Activated CD8-positive, alpha-beta memory T cell treated with anti-CD3 and anti-CD28 coated beads, Interleukin-2, amount 10 ng/mL, durations not matched to agents 7 days and 5 days (primary cell): ENCODE measurements around the gene MAD1L1. TPM values are rescaled to one million over a fixed set of nuclear protein-coding genes. Genes with fewer than 3 reads are reported as not detected.
A peak's percentile ranks its signal among the peaks of the same experiment; 100 is the strongest.

Experiments used
- ATAC-seq: fragments of 150-1000 bp; cut with Tn5 transposase; one replicate; pipeline ENCODE4 v1.10.0; 2021; ENCODE audit warnings: moderate library complexity
- CTCF ChIA-PET: fragments of 350-600 bp; sonication (Branson Sonifier 250); formaldehyde crosslinking; loops from one replicate; lab custom pipeline; 2021; ENCODE audit warnings: antibody characterized with exemption; lab: Charles Lee
- DNase-seq: peaks from one replicate; pipeline ENCODE4 v3.0.0-alpha.2; 2020
- H3K27ac Mint-ChIP-seq: one replicate; pipeline ENCODE4 v1.8.0; 2021; ENCODE audit warnings: mild to moderate bottlenecking, mixed read lengths
- H3K27me3 Mint-ChIP-seq: one replicate; pipeline ENCODE4 v1.8.0; 2021; ENCODE audit warnings: mixed read lengths
- H3K36me3 Mint-ChIP-seq: one replicate; pipeline ENCODE4 v1.8.0; 2021; ENCODE audit warnings: mild to moderate bottlenecking, mixed read lengths
- H3K4me1 Mint-ChIP-seq: one replicate; pipeline ENCODE4 v1.8.0; 2021; ENCODE audit warnings: mixed read lengths
- H3K4me3 Mint-ChIP-seq: one replicate; pipeline ENCODE4 v1.8.0; 2021; ENCODE audit warnings: mild to moderate bottlenecking, moderate library complexity, mixed read lengths
- H3K9me3 Mint-ChIP-seq: one replicate; pipeline ENCODE4 v1.8.0; 2022; ENCODE audit warnings: low read depth, mixed read lengths
- total RNA-seq, 2 experiments: library from RNA; stranded (reverse); gene quantifications; one replicate each; pipeline ENCODE4 v1.2.3, GENCODE V29; 2021

The MAD1L1 gene
- total RNA-seq, 2 experiments from 2014 or later: 60.0 to 97.7 TPM

DNA sequence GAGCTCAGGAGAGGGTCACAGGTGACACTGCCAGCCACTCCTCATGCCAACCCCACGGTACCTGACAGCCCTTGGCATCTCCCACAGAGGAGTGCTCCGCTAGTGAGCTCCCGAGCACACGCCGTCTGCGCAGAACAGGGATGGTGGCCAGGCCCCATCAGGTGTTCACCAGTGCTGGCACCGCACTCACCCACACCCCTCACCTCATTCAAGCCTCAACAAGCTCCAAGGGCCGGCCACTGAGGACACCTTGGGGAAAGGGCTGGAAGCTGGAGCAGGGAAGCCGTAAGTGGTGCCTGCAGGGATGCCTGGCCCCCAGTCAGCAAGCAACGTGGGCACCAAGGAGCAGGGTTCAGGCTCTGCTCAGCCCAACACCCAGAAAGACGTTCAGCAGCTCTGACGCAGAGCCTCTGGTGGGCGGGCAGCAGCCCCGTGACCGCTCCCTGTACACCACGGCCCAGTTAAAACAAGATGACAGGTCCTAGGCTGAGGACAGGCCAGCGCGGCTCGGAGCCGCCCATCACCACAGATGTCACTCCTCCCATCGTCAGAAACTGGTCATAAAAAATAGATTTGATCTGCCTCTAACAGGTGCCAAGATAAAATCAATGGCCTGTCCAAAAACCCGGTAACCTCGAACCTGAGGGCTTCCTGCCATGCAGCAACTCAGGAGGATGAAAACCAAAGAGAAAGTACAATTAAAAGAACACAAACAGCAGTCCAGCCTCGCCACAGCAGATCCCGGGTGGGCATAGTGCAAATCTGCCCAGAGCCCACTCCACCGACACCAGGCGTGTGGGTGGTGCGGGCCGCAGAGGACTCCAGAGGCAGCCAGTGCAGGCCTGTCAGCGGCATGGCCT, 275.9 kb downstream of the MAD1L1 start:
- H3K36me3 Mint-ChIP-seq: peaks cover 37% of the 10 kb centered on the region
- CTCF ChIA-PET: no interaction called here
- peaks cover 16% of the 10 kb centered on the region for H3K9me3 Mint-ChIP-seq
- H3K27ac Mint-ChIP-seq: no peak overlapping the region
- ATAC-seq (no peak), DNase-seq (no peak)
- H3K4me3 Mint-ChIP-seq: no peak overlapping the region
- peaks cover 7% of the 10 kb centered on the region for H3K4me1 Mint-ChIP-seq
- H3K27me3 Mint-ChIP-seq: peaks cover 11% of the 10 kb centered on the region

- H3K9me3 Mint-ChIP-seq: peaks cover 14% of the 10 kb centered on the region
- no peak overlapping the region for H3K4me3 Mint-ChIP-seq
- peaks cover 33% of the 10 kb centered on the region for H3K36me3 Mint-ChIP-seq
- DNase-seq (no peak), ATAC-seq (no peak)
- peaks cover 11% of the 10 kb centered on the region for H3K4me1 Mint-ChIP-seq
- CTCF ChIA-PET: no interaction called here
- no peak overlapping the region for H3K27ac Mint-ChIP-seq
- H3K27me3 Mint-ChIP-seq: peaks cover 11% of the 10 kb centered on the region
Observed at GRCh38 chr7:1956141-1956540, 276.6 kb downstream of the MAD1L1 start.

- peaks cover 10% of the 10 kb centered on the region for H3K4me1 Mint-ChIP-seq
- H3K36me3 Mint-ChIP-seq: peaks cover 26% of the 10 kb centered on the region
- no peak overlapping the region for H3K27ac Mint-ChIP-seq
- DNase-seq: no peak
- peaks cover 9% of the 10 kb centered on the region for H3K27me3 Mint-ChIP-seq
- CTCF ChIA-PET: no interaction called here
- H3K4me3 Mint-ChIP-seq: no peak overlapping the region
- ATAC-seq: no peak
- peaks cover 8% of the 10 kb centered on the region for H3K9me3 Mint-ChIP-seq
Observed at GRCh38 chr7:1954366-1955004, 278.3 kb downstream of the MAD1L1 start.

DNA sequence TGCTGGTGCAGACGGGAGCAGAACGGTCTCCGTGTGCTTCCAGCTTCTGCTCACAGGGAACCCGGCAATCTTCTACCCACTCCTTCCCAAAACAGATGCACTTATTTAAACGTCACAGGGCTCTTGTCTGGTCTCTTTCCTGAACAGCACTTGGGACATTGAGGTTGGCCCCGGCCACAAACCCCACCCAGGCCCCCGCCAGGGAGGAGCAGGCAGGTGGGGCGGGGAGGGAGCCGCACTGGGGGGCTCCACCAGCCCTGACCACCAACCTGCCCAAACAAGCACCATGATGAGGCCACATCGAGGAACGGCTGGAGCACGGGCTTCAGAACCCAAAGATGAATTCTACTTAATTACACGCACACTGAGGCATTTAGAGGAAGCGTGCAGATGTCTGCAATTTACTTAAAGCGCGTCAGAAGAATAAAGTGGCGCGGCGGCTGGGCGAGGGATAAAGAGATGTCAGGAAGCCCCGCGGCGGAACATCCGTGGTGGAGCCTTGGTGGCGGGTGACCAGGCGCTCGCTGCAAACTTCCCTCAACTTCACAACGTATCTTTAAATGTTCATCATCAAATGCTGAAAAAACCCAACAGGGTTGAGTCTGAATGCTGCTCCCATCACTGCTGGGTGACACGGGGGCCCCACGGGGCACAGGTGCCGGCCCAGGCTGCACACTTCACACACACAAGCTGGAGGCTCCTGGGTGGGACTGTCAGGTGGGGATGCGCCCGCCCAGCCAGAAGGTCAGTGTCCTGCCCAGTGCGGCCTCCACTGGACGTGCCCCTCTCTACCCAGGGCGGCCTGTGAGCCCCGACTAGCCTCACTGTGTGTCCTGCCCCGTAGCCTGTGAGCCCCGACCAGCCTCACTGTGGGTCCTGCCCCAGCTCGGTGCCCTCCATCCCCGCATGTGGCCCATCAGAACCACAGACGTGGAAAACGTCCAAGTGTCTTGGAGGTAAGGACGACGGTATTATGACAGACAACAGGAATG, 279.2 kb downstream of the MAD1L1 start:
- Mint-ChIP-seq H3K36me3 (peaks cover 18% of the 10 kb centered on the region), H3K27ac (no peak overlapping the region), H3K9me3 (peaks cover 2% of the 10 kb centered on the region), H3K4me1 (peaks cover 10% of the 10 kb centered on the region), H3K27me3 (peaks cover 3% of the 10 kb centered on the region), H3K4me3 (no peak overlapping the region)
- no peak for ATAC-seq
- no peak for DNase-seq
- CTCF ChIA-PET: no interaction called here

DNA sequence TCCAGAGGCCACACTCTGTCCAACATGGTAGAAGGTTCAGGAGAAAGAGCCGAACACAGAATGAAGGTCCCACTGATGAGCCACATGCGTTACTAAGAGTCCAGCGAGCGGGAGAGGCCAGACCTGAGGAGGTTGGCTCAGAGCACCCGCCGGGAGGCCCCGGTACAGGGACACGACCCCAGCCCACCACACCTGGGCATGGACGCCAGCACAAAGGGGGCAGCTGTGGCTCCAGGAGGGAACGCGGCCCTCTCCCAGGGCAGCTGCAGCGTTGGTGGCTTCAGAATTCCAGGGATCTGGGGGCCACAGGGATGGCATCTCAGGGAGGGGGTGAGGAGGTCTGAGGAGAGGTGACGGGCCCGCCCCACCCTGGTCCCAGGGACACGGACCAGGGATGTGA, 280.0 kb downstream of the MAD1L1 start:
- Mint-ChIP-seq H3K4me3 (no peak overlapping the region), H3K4me1 (peaks cover 10% of the 10 kb centered on the region), H3K9me3 (no peaks in the 10 kb centered on the region), H3K27me3 (no peaks in the 10 kb centered on the region), H3K36me3 (peaks cover 13% of the 10 kb centered on the region), H3K27ac (no peak overlapping the region)
- DNase-seq (no peak), ATAC-seq (no peak)
- CTCF ChIA-PET: no interaction called here

- H3K4me1 Mint-ChIP-seq: peaks cover 10% of the 10 kb centered on the region
- no peak for ATAC-seq
- no peak overlapping the region for H3K4me3 Mint-ChIP-seq
- no peak for DNase-seq
- CTCF ChIA-PET: no interaction called here
- H3K27me3 Mint-ChIP-seq: no peaks in the 10 kb centered on the region
- no peaks in the 10 kb centered on the region for H3K9me3 Mint-ChIP-seq
- no peak overlapping the region for H3K27ac Mint-ChIP-seq
- H3K36me3 Mint-ChIP-seq: peaks cover 10% of the 10 kb centered on the region
Observed at GRCh38 chr7:1952169-1952760, 280.5 kb downstream of the MAD1L1 start.

GRCh38 chr7:1951600-1951999, 281.1 kb downstream of the MAD1L1 start:
- Mint-ChIP-seq H3K36me3 (peaks cover 3% of the 10 kb centered on the region), H3K4me1 (peaks cover 10% of the 10 kb centered on the region), H3K9me3 (no peaks in the 10 kb centered on the region), H3K27ac (peak overlapping the region; percentile 40), H3K4me3 (no peak overlapping the region), H3K27me3 (no peaks in the 10 kb centered on the region)
- ATAC-seq (peak; percentile 21), DNase-seq (no peak)
- CTCF ChIA-PET: no interaction called here

DNA sequence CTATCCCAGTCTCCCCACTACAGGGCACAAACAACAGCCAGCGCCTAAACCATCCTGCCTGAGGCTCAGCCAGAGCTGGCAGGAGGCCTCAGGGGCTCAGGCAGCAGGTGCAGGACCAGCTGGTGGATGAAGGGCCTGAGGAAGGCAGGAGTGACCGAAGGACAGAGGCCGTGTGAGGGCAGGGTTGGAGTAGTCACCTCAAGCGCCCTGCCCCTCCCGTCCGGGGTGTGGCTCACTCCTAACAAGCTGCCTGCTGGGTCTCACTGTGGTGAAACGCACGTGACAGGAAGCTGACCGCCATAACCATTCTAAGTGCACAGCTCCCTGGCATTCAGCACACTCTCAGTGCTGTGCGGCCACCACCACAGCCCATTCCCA, 281.6 kb downstream of the MAD1L1 start:
- Mint-ChIP-seq H3K9me3 (no peaks in the 10 kb centered on the region), H3K36me3 (no peaks in the 10 kb centered on the region), H3K27ac (no peak overlapping the region), H3K4me1 (peaks cover 10% of the 10 kb centered on the region), H3K27me3 (no peaks in the 10 kb centered on the region), H3K4me3 (no peak overlapping the region)
- ATAC-seq (peak; percentile 46), DNase-seq (peak; percentile 68)
- CTCF ChIA-PET: no interaction called here

- Mint-ChIP-seq H3K27me3 (no peaks in the 10 kb centered on the region), H3K4me3 (no peak overlapping the region), H3K4me1 (peaks cover 10% of the 10 kb centered on the region), H3K27ac (no peak overlapping the region), H3K9me3 (no peaks in the 10 kb centered on the region), H3K36me3 (no peaks in the 10 kb centered on the region)
- DNase-seq (no peak), ATAC-seq (no peak)
- CTCF ChIA-PET: no interaction called here
Observed at GRCh38 chr7:1950452-1951158, 282.1 kb downstream of the MAD1L1 start.

- Mint-ChIP-seq H3K4me3 (no peak overlapping the region), H3K9me3 (no peaks in the 10 kb centered on the region), H3K4me1 (peaks cover 10% of the 10 kb centered on the region), H3K36me3 (no peaks in the 10 kb centered on the region), H3K27me3 (no peaks in the 10 kb centered on the region), H3K27ac (no peak overlapping the region)
- CTCF ChIA-PET: no interaction called here
- ATAC-seq (no peak), DNase-seq (no peak)
Observed at GRCh38 chr7:1950066-1950451, 282.7 kb downstream of the MAD1L1 start.

- ATAC-seq (no peak), DNase-seq (no peak)
- H3K27ac Mint-ChIP-seq: no peak overlapping the region
- no peaks in the 10 kb centered on the region for H3K27me3 Mint-ChIP-seq
- H3K4me3 Mint-ChIP-seq: no peak overlapping the region
- no peaks in the 10 kb centered on the region for H3K36me3 Mint-ChIP-seq
- H3K9me3 Mint-ChIP-seq: no peaks in the 10 kb centered on the region
- peaks cover 10% of the 10 kb centered on the region for H3K4me1 Mint-ChIP-seq
- CTCF ChIA-PET: no interaction called here
Observed at GRCh38 chr7:1949681-1950055, 283.1 kb downstream of the MAD1L1 start.

DNA sequence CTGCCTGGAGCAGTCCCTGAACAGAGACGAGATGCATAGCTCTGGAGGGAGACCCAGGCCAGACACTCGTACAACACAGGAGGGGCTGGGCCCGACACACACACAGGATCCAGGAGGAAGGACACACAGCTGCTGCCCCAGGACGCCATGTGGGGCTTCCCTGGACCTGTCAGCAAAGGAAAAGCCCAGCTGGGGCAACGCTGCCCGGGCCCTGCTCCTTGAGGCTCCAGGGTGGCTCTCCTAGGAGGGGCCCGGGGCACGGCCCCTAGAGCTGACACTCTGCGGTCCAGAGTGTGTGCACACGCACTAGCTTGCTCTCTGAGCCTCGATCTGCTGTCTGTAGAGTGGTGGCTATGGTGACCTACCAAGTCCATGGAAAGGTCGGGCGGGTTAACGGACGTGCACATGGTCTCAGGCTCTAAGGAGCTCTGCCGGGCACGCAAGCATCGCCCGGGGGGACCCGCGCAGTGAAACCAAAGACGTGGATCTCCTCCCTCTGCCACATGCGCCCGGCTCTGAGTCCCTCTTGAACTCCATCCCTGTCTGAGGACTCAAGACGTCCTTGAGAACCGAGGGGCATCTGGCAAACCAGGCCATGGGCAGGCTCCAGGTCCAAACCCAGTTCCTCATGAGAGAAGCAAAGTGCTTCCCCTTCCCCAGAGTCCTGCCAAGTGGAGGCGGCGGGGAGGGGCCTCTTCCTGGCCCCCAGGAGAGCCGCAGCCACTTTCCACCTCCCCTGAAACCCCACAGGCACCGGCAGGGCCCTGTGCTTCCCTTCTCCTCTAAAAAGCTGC, 283.7 kb downstream of the MAD1L1 start:
- Mint-ChIP-seq H3K4me1 (peaks cover 15% of the 10 kb centered on the region), H3K27ac (no peak overlapping the region), H3K36me3 (no peaks in the 10 kb centered on the region), H3K9me3 (no peaks in the 10 kb centered on the region), H3K4me3 (no peak overlapping the region), H3K27me3 (no peaks in the 10 kb centered on the region)
- ATAC-seq (no peak), DNase-seq (no peak)
- CTCF ChIA-PET: no interaction called here
